GM19372 (cell line): ENCODE measurements around the gene USB1.

ENCODE experiments used
- ATAC-seq: cut with Tn5 transposase; IDR thresholded peaks from one replicate; pipeline ENCODE4 v1.9.1; 2021; ENCODE audit warnings: mild to moderate bottlenecking, low read depth, moderate library complexity; ENCODE audit not compliant: unreplicated experiment

Gene USB1

GRCh38 chr16:58030136-58030840 is 29.1 kb downstream of the USB1 start:
- ATAC-seq: no peak

- no peak for ATAC-seq
Measured at GRCh38 chr16:58031016-58031800, 30.0 kb downstream of the USB1 start.

GRCh38 chr16:58032710-58033293 is 31.6 kb downstream of the USB1 start:
- no peak for ATAC-seq

- ATAC-seq: no peak
Measured at GRCh38 chr16:58034128-58034685, 33.0 kb downstream of the USB1 start.

- no peak for ATAC-seq
Measured at GRCh38 chr16:58034774-58035173, 33.6 kb downstream of the USB1 start.

GRCh38 chr16:58035356-58036170 is 34.4 kb downstream of the USB1 start:
- no peak for ATAC-seq

- ATAC-seq: no peak
Measured at GRCh38 chr16:58036943-58037342, 35.7 kb downstream of the USB1 start.

- ATAC-seq: no peak
Measured at GRCh38 chr16:58037365-58038057, 36.3 kb downstream of the USB1 start.

- no peak for ATAC-seq
Measured at GRCh38 chr16:58038219-58038641, 37.0 kb downstream of the USB1 start.

- ATAC-seq: no peak
Measured at GRCh38 chr16:58039829-58040495, 38.8 kb downstream of the USB1 start.

- ATAC-seq: no peak
Measured at GRCh38 chr16:58040496-58040846, 39.3 kb downstream of the USB1 start.

- no peak for ATAC-seq
Measured at GRCh38 chr16:58040945-58041627, 39.9 kb downstream of the USB1 start.

GRCh38 chr16:58041628-58041955 is 40.4 kb downstream of the USB1 start:
- no peak for ATAC-seq

- no peak for ATAC-seq
Measured at GRCh38 chr16:58042001-58042885, 41.0 kb downstream of the USB1 start.

- no peak for ATAC-seq
Measured at GRCh38 chr16:58042886-58043515, 41.8 kb downstream of the USB1 start.

GRCh38 chr16:58043571-58044155 is 42.5 kb downstream of the USB1 start:
- no peak for ATAC-seq
